HG03354 (cell line): Measurements from ENCODE around the gene TNFSF10.

Experiments used
- ATAC-seq: cut with Tn5 transposase; IDR thresholded peaks from one replicate; pipeline ENCODE4 v1.9.1; 2021; ENCODE audit warnings: mild to moderate bottlenecking; ENCODE audit not compliant: unreplicated experiment, poor library complexity, severe bottlenecking

The TNFSF10 gene

DNA sequence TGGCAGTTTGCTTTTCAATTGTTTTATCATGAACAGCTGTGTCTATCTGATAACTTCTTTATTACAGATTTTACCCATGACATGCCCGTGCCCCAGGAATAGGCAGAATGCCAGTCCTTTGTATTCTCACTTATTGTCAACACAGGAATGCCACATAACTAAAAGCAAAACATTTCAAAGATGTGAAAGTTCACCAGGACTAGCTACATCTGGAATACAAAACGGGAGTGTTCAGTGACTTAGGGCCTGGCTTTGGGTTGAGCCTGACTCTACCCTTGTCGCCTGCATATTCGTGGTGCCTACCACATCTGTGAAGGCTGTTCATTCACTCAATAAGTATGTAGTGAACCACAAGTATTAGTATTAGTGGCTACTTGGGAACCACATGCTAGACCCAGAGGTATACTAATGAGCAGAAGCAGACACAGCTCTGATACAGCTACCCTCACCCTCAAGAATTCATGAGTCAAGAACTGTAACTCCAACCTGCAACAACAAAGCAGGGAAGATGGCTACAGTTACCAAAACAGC lies 2.9 kb downstream of the TNFSF10 start:
- peak; percentile 52 for ATAC-seq

DNA sequence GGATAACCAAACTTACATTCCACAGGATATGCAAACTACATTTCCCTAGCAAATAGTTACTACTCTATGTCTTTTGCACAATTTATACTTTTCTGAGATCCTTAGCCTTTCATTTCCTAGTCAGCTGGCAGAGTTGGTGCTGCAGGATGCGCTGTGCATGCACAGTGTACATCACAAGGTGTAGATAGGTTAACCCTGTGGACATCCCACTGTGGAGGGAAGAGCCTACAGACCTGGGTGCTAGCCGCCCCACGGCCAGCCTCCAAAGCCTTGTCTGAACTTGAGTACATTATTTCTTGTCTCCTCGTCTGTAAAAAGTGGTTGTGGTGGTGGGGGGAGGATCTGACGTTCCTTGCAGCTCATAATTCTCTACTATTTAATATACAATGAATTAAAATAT lies 3.5 kb downstream of the TNFSF10 start:
- ATAC-seq, result no peak

DNA sequence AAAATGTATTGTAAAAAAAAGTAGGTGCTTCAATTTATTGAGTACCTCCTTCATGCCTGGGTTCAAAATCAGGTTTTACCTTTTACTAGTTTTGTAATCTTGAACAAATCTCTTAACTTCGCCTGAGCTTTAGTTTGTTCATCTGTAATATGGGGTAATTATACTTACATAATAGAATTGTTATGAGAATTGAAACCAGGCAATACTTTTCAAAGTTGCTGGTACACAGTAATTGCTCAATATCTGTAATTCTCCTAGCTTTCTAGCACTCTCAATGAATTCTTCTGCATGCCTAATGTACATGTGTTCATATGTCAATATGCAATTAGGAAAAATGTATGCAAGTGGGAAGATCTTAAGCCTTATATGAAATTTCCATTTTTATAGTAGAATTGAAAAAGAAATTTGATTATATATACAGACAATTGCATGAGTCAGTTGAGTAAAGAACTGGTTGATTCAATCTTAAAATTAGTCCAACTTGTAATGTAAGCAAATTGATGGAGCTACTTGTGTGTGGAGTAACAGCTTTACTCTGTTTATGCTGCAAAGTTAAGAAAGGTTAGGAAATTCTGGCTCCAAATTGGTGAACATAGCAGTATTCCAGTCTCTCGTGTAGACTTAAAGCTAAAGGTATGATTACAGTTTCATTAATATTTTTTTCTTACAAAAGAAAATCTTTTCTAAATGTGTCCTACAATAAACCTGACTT lies 4.1 kb downstream of the TNFSF10 start:
- ATAC-seq, result no peak

DNA sequence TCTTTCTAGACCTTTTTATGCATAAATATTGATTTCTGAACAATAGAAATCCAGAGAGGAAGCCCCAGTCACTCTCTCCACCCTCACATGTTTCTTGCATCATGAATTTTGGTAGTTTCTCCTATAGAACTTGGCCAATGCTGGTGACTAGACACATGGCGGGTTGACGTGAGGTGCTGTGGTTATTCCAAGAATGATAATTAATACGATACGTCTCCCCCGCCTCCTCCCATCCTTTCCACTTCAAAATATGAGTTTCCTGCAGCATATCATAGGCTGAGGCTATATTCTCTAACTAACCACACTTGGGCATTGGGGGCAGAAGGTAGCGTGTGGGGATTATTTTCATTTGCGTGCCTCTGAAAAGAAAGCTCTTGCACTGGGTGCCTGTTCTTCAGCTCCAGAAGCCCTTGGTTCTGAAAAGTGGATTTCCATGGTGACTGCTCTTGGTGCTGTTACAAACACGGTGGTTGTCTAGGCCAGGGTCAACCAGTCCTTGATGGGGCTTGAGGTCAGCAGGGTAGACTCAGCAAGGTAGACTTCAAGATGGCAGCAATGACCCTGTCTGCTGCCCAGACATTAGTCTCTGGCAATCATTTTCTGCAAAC lies 5.3 kb downstream of the TNFSF10 start:
- no peak for ATAC-seq

DNA sequence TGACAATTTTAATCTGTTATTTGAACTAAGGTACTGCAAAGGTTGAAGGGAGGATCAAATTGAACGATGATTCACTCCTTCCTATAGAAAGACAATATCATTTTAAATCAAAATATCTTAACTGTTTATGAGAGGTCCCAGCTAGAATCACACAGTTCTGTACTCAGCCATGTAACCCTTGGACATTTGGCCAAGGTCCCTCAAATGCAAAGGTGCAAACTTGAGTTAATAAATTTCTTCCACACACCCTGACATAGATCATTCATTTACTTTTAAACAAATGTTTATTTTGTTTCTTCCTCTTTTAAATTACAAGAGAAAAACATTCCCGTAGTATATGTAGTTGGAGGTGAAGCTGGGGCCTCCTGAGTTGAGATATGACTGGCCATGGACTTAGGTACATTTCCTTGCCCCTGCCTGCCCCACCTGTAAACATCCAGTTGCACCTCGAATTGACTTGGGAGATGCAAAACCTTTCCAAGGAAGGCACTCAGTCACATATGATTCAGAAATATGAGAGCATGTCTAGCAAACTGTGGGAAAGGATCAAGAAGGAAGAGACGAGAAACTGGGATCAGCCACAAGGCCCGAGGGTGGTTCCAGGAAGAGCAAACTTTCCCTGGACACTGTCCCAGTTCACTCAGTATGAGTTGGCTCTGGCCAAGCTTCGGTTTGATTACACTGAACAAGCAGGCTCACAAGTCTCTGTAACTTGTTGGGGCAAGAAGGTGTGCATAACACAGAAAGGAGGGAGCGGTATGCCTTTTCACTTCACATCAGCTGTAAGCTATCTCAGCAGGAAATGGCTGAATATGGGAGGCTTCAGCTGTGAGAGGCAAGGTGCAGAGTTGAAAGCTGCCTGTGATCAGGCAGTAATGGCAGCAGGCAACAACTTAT lies 6.7 kb downstream of the TNFSF10 start:
- ATAC-seq, result no peak

DNA sequence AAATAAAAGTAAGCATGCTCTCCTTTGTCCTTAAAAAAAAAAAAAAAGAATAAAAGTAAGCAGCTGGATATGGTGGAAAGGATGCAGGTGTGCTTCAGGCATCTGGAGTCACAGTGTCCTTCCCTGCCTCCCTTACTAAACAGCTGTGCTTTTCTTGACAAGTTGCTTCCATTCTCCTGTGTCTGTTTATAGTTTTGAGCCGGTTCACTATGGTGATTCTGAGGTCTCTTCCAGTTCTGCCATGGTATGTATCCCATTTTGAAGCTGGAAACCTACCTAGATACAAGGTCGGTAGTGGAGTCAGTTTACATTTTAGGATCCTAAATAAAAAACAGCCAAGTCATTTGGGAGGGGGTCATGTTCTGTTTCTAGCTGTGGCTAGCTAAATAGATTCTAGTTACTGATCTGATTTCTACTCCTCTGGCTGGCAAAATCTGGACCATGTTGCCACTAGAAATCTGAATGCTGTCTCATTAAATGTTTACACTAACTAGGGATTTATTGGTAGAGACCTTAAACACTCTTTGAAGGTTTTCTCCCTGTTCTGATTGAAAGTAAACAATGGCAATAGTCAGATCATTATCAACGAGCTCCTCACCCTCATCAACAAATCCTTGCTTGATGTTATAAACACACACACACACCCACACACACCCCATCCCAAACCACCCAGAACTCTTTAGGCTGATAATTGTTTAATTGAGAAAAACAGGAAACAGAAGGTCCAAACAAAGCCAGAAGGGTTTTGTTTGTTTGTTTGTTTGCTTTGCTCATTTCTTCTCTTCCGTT lies 7.9 kb downstream of the TNFSF10 start:
- no peak for ATAC-seq

DNA sequence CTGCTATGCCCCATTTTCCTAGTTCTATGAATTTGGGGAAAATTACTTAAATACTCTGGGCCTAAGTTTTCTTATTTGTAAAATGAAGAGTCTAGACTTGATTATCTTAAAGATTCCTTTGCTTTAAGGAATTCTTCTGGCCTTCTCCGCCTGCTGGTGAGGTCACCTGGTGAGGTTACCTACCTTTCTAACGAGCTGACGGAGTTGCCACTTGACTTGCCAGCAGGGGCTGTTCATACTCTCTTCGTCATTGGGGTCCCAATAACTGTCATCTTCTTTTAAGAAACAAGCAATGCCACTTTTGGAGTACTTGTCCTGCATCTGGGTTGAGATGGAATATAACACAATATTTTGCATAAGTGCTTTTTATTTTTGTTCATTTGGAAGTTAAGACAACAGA lies 8.6 kb downstream of the TNFSF10 start:
- ATAC-seq, result no peak

DNA sequence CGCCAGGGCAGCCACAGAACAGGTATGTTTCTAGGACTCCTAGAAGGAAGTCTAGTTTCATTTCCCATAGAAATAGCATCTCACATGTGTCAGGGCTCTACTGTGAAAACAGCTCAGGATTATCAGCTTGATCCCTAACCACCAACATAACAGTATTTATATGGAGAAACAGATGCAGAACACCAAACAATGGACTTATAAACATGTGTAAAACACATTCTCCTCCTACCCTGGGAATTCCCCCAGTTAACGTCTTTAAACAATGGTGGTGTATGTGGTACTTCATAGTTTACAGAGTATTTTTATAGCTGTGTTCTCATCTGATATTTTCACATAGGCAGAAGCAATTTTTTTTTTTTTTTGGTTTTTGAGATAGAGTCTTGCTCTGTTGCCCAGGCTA lies 9.7 kb downstream of the TNFSF10 start:
- ATAC-seq, result no peak

DNA sequence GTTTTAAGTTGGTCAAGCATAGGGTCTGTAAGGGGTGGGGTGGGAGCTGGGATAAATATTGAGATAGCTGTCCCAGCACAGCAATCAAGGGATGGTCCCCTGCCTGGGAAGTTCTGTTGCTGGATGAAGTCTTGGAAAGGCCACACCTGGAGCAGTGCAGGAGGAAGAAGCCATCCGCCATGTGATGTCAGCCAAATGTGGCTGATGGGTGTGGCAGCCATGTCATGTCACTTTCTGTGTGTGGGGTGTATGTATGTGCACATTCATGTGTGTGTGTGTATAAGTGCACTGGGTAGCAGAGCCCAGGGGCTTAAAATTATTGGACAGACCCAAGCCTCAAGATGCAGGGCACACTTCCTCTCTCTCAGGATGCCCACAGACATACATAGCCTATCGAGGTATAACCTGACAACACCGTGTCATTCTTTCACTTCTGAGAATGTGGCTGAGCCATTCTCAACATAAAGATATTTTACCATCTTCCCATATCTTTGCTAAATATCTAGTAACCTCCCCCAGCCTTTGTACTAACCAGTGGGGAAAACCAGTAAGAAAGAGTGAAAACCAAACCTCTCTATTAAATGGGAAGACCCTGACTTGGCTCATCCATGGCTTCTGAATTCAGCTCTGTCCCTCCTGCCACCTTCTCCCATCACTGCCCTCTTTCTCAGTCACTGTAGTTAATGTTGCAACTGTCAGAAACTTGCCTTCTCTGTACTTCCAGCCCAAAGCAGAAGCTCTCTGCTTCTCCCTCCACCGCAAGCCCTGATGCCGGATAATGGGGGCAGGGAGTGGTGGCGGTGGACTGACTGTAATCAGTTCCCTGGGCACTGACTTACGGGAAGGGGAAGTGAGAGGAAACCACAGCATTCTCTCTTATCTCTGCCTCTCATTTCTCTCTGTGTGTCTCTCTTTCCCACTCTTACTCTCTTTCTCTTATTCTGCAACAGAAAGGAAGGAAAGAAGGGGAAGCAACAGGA lies 11.2 kb downstream of the TNFSF10 start:
- peak; percentile 61 for ATAC-seq

DNA sequence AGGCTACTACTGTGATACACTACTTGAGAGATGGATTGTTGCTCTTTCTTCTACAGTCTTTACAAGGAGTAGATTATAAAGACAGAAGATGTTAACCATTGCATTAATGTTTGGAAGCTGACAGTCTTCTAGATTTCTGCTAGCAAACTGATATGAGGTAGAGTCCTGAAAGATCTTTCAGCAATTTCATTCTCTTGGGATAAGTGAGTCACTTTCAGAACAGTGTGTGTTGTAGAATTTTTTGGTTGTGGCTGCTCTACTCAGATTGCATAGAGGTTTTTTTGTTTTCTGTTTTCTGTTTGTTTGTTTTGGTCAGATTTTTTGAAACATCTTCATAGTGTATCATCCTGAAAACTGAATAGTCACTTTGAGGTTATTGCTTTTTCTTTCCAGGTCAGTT lies 17.1 kb downstream of the TNFSF10 start:
- no peak for ATAC-seq

DNA sequence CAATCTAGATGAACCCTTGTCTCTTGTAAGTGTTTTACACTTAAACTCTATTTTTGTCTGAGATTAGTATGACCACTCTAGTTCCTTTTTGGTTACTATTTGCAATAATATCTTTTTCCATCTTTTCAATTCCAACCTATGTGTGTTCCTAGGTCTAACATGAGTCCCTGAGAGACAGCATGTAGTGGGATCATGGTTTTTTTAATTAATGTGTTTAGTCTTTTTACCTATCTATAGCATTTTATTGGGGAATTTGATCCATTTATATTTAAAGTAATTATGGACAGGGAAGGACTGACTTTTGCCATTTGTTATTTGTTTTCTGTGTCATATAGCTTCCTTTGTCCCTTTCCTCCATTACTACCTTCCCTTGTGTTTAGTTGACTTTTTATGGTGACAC lies 21.7 kb downstream of the TNFSF10 start:
- no peak for ATAC-seq

DNA sequence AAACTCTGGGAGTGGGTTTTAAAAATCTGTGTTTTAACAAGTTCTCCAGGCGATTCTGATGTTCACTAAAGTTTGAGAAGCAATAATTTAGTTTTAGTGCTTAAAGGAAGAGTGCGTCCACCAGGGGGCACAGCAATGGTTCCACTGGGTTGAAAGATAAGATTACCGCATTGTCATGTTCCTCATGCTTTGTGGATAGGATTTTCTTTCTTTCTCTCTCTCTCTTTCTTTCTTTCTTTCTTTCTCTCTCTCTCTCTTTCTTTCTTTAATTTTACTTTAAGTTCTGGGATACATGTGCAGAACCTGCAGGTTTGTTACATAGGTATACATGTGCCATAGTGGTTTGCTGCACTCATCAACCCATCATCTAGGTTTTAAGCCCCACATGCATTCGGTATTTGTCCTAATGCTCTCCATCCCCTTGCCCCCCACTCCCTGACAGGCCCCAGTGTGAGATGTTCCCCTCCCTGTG lies 33.0 kb downstream of the TNFSF10 start:
- ATAC-seq, result peak; percentile 92

DNA sequence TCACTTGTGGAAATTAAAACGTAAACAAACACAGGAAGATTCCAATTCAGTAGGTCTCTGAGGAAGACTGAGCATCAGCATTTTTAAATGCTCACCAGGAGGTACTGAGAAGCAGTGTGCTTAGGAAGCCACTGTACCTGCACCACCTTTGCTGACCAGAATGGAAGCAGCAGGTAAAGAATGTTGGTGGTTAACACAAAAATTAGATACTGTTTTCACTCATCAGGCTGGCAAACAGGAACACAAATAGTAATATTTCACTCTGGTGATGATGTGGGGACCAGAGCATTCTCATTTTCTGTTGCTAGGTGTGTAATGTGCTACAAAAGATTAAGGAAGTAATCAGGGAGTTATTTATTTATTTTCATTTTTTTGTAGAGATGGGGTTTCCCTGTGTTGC lies 45.1 kb downstream of the TNFSF10 start:
- ATAC-seq, result peak; percentile 66

DNA sequence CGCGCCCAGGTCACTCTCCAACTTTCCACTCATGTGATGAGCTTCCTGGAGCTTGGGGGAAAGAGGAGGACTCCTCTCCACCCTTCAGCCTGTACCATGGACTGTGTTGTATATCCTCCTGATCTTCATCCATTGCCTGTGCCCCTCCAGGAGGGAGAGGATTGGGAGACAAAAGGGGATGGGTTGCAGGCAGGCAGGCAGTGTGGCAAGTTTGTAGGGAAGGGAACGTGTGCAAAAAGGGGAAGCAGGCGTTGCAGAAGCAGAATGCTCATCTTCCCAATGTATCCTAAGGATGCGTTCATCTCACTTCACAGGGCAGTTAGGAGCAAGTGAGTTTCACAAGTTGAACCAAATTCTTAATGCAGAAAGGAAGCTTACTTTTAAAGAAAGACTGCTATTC lies 46.9 kb downstream of the TNFSF10 start:
- ATAC-seq, result no peak

DNA sequence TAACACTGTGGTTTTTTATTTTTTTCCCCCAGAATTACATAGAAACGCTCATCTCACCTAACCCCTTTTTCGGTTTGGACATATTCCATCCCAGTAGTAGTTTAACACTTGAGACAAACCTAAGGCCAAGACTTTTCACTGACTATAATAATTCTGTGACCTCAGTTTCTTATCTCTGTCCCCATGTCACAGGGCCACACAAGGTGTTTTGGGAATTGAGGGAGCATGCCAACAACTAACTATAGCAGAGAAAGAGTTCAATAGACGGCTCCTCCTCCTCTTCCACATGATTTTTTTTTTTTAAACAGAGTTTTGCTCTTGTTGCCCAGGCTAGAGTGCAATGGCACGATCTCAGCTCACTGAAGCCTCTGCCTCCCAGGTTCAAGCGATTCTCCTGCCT lies 47.5 kb downstream of the TNFSF10 start:
- no peak for ATAC-seq

DNA sequence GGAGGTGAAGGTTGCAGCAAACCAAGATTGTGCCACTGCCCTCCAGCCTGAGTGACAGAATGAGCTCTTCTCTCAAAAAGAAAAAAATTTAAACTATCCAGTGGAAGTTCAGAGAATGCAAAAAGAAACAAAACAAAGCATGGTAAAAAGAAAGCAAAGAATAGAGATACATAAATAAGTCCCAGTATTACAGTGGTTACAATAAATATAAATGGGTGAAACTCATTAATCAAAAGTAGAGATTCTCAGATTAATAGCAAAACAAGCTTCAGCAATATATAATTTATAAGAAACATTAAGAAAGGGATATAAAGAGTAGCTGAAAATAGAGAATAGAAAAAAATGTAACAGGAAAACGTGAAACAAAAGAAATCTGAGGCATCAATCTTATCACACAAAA lies 51.3 kb downstream of the TNFSF10 start:
- ATAC-seq, result no peak

DNA sequence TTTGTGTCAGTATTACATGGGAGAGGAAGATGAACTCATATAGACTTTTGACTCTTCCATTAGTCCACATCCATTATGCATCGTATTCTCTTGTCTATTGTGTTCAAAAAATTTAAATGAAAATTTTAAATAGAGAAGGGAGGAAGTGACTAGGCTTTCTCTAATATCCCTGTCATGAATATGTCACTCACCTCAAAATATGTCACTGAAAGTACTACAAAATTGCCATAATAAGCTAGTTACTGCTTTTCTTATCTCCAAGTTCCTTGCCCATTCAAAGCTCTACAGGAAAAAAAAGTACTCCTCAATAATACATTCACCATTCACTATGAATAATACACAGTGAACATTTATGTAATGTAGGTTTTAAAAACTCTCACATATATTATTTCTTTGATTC lies 52.6 kb downstream of the TNFSF10 start:
- ATAC-seq, result no peak

DNA sequence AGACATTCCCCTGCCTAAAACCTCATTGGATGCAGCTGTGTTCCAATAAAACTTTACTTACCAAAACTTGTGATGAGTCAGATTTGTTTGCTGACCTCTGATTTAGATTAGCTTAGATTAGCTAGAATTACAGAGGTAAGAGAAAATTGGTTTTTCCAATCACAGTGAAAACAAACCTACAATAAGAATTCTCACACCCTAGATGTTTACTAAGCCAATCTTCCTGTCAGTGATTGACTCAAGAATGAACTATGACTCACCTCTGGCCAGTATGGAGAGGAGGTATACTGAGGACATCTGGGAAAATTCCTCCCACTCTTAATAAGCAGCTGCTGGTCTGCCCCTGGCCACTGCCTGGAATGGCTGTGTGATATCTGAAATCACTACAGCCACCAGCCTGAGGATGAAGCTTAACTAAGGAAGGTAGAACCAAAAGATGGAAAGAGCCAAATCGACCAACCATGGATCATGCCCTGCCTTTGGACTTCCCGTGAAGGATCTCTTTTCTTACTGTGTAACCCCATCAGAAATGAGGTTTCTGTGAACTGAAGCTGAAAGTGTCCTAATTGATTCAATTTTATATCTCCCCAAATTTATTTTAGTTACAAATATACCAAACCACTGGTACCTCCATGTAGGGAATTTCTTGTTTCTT lies 55.9 kb downstream of the TNFSF10 start:
- ATAC-seq, result no peak
